Lower leg skin (tissue), 3 donors: ENCODE results near the gene GRK3.

Source experiments
- POLR2A ChIP-seq, 2 donors: fragments of 450-650 bp; IDR thresholded peaks; one replicate each; pipeline ENCODE4 v1.6.1; 2016 to 2017; ENCODE audit warnings: antibody characterized with exemption in 2 of 2, mild to moderate bottlenecking in 1 of 2, moderate library complexity in 1 of 2
- TF ChIP-seq, protein P1 (sequence below), 3 donors: fragments of 450-650 bp; IDR thresholded peaks; one replicate each; pipeline ENCODE4 v1.5.1; 2016; ENCODE audit warnings: antibody characterized with exemption in 3 of 3, mild to moderate bottlenecking in 3 of 3, moderate library complexity in 2 of 3

DNA sequence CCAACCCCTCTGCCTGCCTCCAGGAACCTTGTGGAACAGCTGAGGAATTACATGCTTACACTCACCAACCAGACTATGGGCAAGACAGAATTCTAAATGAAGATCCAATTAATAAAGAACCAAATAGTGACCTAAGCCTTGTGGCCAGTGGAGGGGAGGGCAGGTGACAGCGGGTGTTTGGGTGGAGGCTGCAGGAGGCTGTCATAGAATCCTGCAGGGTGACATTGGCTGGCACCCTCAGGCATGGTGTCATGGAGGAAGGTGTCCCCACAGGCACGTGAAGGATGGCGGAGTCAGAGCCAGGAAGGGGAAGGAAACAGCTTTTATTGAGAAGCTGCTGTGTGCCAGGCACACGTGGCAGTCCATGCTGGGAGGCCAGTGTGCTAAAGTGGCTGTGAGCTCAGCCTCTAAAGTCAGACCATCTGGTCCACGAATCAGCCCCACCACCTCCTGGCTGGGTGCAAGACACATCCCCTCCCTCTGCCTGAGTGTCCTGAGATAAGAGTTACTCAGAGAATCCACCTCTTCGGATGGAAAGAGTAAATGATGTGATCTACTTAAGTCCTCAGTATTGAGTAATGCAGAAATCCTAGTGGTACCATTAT, 186.2 kb downstream of the GRK3 start:
- TF ChIP-seq, protein P1, sequence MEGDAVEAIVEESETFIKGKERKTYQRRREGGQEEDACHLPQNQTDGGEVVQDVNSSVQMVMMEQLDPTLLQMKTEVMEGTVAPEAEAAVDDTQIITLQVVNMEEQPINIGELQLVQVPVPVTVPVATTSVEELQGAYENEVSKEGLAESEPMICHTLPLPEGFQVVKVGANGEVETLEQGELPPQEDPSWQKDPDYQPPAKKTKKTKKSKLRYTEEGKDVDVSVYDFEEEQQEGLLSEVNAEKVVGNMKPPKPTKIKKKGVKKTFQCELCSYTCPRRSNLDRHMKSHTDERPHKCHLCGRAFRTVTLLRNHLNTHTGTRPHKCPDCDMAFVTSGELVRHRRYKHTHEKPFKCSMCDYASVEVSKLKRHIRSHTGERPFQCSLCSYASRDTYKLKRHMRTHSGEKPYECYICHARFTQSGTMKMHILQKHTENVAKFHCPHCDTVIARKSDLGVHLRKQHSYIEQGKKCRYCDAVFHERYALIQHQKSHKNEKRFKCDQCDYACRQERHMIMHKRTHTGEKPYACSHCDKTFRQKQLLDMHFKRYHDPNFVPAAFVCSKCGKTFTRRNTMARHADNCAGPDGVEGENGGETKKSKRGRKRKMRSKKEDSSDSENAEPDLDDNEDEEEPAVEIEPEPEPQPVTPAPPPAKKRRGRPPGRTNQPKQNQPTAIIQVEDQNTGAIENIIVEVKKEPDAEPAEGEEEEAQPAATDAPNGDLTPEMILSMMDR (IDR thresholded peaks at IDR 0.05), result no peak
- no peak for TF ChIP-seq POLR2A (IDR thresholded peaks at IDR 0.05)
